LNCaP clone FGC (cell line): ENCODE results near the gene LHFPL2.
A peak's percentile ranks its signal among the peaks of the same experiment; 100 is the strongest.

Source experiments
- DNase-seq: peaks from one replicate; pipeline ENCODE4 v3.0.0-alpha.2; 2011; ENCODE audit warnings: low read depth
- H3K4me3 ChIP-seq: 2 replicates; pipeline ENCODE4 v1.5.1; 2011; ENCODE audit warnings: mild to moderate bottlenecking, low read depth, low read length, control low read depth
- CTCF ChIP-seq: IDR thresholded peaks from 2 replicates; pipeline ENCODE4 v1.5.1; 2012; ENCODE audit warnings: mild to moderate bottlenecking; ENCODE audit not compliant: control insufficient read depth, insufficient read depth; ENCODE audit errors: extremely low read depth

The LHFPL2 gene

DNA sequence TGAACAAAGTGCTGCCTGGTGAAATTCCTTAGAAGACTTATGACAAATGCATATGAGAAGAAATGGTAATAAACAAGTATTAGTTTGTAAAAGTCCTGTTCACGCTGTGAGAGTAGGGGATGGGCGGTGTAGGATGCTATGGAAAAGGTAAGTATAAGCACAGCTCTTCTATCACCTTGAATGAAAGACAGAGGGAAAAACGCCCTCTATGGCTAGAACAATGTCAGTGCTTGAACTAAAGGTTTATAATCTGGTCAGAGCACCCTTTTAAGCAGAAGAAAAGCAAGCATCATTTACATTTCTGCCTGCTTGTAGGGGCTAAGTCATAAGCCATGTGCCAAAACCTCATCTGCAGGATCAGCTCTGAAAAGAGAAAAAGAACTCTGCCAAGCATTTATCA lies 115.2 kb downstream of the LHFPL2 start:
- H3K4me3 ChIP-seq, result no peak overlapping the region
- TF ChIP-seq CTCF, result peak; percentile 60
- DNase-seq, result no peak

- no peak overlapping the region for H3K4me3 ChIP-seq
- TF ChIP-seq CTCF, result no peak
- DNase-seq, result no peak
These were observed 118.1 kb downstream of the LHFPL2 start for GRCh38 chr5:78530342-78531096.

- no peak for DNase-seq
- no peak for TF ChIP-seq CTCF
- no peak overlapping the region for H3K4me3 ChIP-seq
These were observed 120.6 kb downstream of the LHFPL2 start for GRCh38 chr5:78527925-78528324.

GRCh38 chr5:78527054-78527859 lies 121.3 kb downstream of the LHFPL2 start:
- H3K4me3 ChIP-seq, result no peak overlapping the region
- TF ChIP-seq CTCF, result no peak
- no peak for DNase-seq

DNA sequence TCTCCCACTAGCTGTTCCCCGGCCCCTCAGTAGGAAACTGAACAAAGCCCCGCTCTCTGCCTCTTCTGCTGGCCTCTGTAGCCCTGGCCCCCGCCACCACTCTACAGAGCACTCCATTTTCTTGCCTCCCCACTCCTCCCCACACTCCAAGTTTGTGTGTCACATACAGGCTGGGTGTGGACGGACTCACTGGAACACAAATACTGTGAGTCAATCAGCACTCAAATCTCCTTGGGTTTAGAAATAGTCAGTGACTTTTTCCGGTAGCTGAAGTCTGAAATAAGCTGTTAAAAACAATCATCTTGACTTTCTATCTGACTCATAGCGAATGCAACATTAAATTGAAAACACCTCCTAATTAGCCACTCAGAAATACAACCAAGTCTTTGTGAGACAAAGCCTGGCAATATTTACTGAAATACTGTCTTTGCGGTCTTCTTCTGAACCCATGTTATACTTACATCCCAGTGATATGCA lies 122.5 kb downstream of the LHFPL2 start:
- TF ChIP-seq CTCF, result no peak
- H3K4me3 ChIP-seq, result no peak overlapping the region
- DNase-seq, result no peak

- no peak for TF ChIP-seq CTCF
- no peak for DNase-seq
These were observed 125.0 kb downstream of the LHFPL2 start for GRCh38 chr5:78523314-78524193.

More at GRCh38 chr5:78523314-78524193, 125.0 kb downstream of the LHFPL2 start:
- no peak overlapping the region for H3K4me3 ChIP-seq
